GM19328 (cell line): ENCODE measurements around the gene CDC14A.
"Not testable (repeated sequence)": the region's sequence is repeated elsewhere in the genome, so short reads cannot be mapped to it uniquely, and the experiment has no call there.

Experiments
- ATAC-seq: cut with Tn5 transposase; IDR thresholded peaks from one replicate; pipeline ENCODE4 v1.9.1; 2021; ENCODE audit warnings: mild to moderate bottlenecking, moderate library complexity; ENCODE audit not compliant: unreplicated experiment

CDC14A gene

GRCh38 chr1:100361511-100362089 lies 9.3 kb downstream of the CDC14A start:
- ATAC-seq: no peak

GRCh38 chr1:100362821-100363466 lies 10.6 kb downstream of the CDC14A start:
- ATAC-seq: no peak

- ATAC-seq: no peak
Observed at GRCh38 chr1:100363831-100364230, 11.5 kb downstream of the CDC14A start.

- no peak for ATAC-seq
Observed at GRCh38 chr1:100364697-100365096, 12.4 kb downstream of the CDC14A start.

DNA sequence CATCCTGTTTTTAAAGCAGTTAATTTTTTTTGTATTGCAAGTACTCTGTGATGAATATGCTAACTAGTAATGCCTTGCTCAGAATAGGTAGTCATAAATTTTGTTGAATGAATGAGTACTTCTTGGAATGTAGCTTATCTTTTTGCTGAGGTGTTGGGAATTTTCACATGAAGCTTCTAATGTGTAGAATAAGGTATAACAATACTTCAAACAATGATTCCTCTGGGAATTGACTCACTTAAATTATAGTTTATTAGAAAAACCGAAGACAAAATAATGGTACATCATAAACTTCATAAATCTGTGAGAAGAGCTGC lies 13.9 kb downstream of the CDC14A start:
- ATAC-seq: no peak

DNA sequence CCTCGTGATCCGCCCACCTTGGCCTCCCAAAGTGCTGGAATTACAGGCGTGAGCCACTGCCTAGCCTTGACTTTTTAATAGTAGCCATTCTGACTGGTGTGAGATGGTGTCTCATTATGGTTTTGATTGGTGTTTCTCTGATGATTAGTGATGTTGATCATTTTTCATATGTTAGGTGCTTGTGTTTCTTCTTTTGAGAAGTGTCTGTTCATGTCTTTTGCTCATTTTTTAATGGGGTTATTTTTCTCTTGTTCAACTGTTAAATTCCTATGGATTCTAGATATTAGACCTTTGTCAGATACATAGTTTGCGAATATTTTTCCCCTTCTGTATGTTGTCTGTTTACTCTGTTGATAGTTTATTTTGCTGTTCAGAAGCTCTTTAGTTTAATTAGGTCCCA lies 17.0 kb downstream of the CDC14A start:
- not testable (repeated sequence) for ATAC-seq

DNA sequence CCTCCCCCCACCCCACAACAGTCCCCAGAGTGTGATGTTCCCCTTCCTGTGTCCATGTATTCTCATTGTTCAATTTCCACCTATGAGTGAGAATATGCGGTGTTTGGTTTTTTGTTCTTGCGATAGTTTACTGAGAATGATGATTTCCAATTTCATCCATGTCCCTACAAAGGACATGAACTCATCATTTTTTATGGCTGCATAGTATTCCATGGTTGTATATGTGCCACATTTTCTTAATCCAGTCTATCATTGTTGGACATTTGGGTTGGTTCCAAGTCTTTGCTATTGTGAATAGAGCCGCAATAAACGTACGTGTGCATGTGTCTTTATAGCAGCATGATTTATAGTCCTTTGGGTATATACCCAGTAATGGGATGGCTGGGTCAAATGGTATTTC lies 21.6 kb downstream of the CDC14A start:
- not testable (repeated sequence) for ATAC-seq

DNA sequence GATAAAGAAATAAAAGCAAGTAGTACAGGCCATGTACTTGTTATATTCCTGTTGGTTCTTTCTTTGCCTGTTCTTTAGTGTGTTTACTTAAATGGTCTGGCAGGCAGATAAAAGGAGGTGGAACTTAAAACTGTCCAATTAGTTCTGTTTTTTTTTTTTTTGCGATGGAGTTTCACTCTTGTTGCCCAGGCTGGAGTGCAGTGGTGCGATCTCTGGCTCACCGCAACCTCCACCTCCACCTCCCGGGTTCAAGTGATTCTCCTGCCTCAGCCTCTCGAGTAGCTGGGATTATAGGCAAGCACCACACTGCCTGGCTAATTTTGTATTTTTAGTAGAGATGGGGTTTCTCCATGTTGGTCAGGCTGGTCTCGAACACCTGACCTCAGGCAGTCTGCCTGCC lies 24.6 kb downstream of the CDC14A start:
- ATAC-seq: not testable (repeated sequence)

- peak; percentile 87 for ATAC-seq
Observed at GRCh38 chr1:100377590-100378361, 25.5 kb downstream of the CDC14A start.

- ATAC-seq: no peak
Observed at GRCh38 chr1:100378956-100379355, 26.6 kb downstream of the CDC14A start.

DNA sequence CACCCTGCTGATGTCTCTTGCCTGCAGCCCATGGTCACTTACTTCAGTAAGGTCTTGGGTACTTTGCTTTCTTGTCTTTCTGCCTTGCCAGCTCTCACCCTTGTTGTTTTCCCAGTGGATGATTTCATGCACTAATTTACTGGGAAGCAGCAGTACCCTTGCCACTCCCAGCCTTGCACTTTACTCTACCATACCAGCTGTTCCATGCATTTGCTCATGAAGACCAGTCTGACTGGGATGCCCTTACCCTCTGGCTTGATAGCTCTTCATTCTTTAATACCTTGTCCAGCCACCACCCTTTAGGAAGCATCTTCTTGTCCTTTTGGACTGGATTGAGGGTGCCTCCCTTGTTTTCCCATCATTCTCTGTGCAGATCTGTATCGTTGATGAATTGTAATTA lies 28.3 kb downstream of the CDC14A start:
- ATAC-seq: no peak

GRCh38 chr1:100382657-100383056 lies 30.4 kb downstream of the CDC14A start:
- no peak for ATAC-seq

GRCh38 chr1:100383743-100384405 lies 31.6 kb downstream of the CDC14A start:
- no peak for ATAC-seq

DNA sequence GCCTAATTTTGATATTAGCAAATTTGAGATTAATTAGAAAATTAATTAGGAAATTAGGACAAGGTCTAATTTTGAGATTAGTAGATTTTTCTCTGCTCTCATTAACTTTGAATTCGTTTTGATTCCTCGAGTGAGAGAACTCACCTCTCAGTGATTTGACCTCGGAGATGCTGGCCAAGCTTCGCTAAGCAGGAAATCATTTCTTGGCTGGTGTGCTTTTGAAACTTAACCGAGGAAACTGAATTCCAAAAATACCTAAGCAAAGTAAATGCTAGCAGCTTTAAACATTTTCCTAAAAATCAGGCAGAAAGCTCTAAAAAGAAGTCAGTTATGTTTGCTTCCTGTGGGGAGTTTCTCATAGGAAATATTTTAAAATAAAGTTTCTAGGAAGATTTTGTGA lies 34.9 kb downstream of the CDC14A start:
- no peak for ATAC-seq

DNA sequence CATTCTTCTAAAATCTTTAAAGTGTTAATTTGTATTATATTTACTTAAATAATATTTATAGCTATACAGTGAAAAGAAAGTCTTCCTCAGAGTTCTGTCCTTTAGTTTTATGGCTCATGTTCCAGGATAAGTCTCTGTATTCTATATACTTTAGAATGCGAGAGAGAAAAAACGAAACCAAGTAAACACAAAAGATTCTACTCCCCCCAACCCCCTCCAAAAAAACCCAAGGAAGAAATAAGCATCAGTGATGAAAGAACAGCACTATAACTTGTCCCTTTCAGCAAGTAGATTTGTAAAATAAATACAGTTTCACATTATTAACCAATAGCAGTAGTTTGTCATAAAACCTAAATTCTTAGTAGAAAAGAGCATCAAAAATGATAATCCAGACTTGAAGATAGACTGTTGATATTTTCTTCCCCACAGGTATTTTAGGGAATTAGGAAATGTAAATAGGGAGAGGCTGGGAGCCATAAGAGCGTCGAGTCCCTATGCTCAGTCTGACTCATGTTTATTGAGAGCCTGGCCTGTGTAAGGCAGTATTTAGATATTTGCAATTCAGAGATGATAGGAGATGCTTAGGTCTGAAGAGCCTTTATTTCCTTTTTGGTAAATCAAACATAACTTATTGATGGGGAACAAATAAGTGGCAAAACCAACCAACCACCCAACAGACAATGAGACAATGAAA lies 35.5 kb downstream of the CDC14A start:
- no peak for ATAC-seq

GRCh38 chr1:100390531-100390930 lies 38.2 kb downstream of the CDC14A start:
- no peak for ATAC-seq

- no peak for ATAC-seq
Observed at GRCh38 chr1:100391675-100392074, 39.4 kb downstream of the CDC14A start.

- no peak for ATAC-seq
Observed at GRCh38 chr1:100392756-100393155, 40.5 kb downstream of the CDC14A start.

GRCh38 chr1:100394285-100394684 lies 42.0 kb downstream of the CDC14A start:
- no peak for ATAC-seq

- ATAC-seq: no peak
Observed at GRCh38 chr1:100395913-100396312, 43.6 kb downstream of the CDC14A start.

DNA sequence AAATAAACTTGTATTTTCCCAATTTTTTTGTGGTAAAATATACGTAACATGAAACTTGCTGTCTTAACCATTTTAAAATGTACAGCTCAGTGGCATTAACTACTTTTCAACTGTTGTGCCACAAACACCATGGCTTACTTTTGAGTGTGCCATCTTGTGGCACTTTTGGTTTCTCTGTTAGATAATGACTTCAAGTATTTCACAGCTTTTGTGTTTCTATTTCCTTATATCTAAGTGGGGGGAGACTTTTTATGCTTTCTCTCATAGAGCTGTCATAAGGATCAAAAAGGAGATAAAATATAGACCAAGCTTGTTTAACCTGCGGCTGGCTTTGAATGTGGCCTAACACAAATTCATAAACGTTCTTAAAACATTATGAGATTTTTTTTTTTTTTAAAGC lies 44.3 kb downstream of the CDC14A start:
- no peak for ATAC-seq
